ENCODE measurements around the gene EMC10. TPM values are rescaled to one million over a fixed set of nuclear protein-coding genes. Genes with fewer than 3 reads are reported as not detected.

EMC10 gene
- total RNA-seq, 1 experiment from 2014 or later = 109 TPM

GRCh38 chr19:50459067-50459456 lies 17.2 kb upstream of the EMC10 start:
- no CpG with 5 or more reads among the region's 32 CpGs for WGBS (ENCODE audit: extremely low coverage, insufficient read length, low lambda C conversion rate)
- Histone ChIP-seq H3K4me2 (ENCODE audit: insufficient read depth, insufficient read length, low read length) (no peak overlapping the region), H2AK5ac (ENCODE audit: insufficient read length, low read length) (no peak overlapping the region), H2BK20ac (ENCODE audit: low read depth, low read length, poor library complexity, severe bottlenecking) (no peak overlapping the region), H2BK12ac (ENCODE audit: insufficient read length, low read depth, low read length) (no peak overlapping the region), H4K5ac (ENCODE audit: insufficient read length, low read depth, low read length) (no peak overlapping the region), H3T11ph (ENCODE audit: low read length) (no peak overlapping the region), H3K4ac (ENCODE audit: low read depth, low read length) (no peak overlapping the region), H2BK5ac (ENCODE audit: insufficient read length, low read length) (no peak overlapping the region), H3K23me2 (ENCODE audit: insufficient read length, low read depth, low read length, poor library complexity, severe bottlenecking) (no peaks in the 10 kb centered on the region), H3K27me3 (ENCODE audit: insufficient read depth, low read length) (no peaks in the 10 kb centered on the region), H2AFZ (ENCODE audit: low read length) (no peak overlapping the region), H3K79me1 (ENCODE audit: insufficient read depth, low read depth, low read length, poor library complexity, severe bottlenecking) (no peaks in the 10 kb centered on the region), H3K27ac (ENCODE audit: insufficient read length, low read depth, low read length) (no peak overlapping the region), H3K23ac (ENCODE audit: insufficient read length, low read depth, low read length) (no peak overlapping the region), H3K56ac (ENCODE audit: insufficient read length, low read depth, low read length) (no peak overlapping the region), H2BK15ac (ENCODE audit: low read depth, low read length) (no peak overlapping the region), H3K4me1 (ENCODE audit: insufficient read depth, low read length) (no peaks in the 10 kb centered on the region), H3K9me3 (ENCODE audit: control insufficient read depth, low read depth, low read length) (no peaks in the 10 kb centered on the region), H4K20me1 (ENCODE audit: control insufficient read depth, insufficient read depth, insufficient read length) (peaks cover under 1% of the 10 kb centered on the region), H3K9ac (ENCODE audit: extremely low read depth, insufficient read length, low read length) (no peak overlapping the region), H4K8ac (replicated peaks; ENCODE audit: insufficient read length, low read depth, low read length) (no peak overlapping the region), H3K79me2 (ENCODE audit: insufficient read depth, low read length) (no peaks in the 10 kb centered on the region), H3K14ac (ENCODE audit: insufficient read depth, low read length) (no peak overlapping the region), H2BK120ac (ENCODE audit: low read depth, low read length, poor library complexity, severe bottlenecking) (no peak overlapping the region), H3K18ac (ENCODE audit: insufficient read length, low read depth, low read length) (no peak overlapping the region), H4K91ac (ENCODE audit: insufficient read length, low read depth, low read length) (no peak overlapping the region)
- no peak overlapping the region for H3K27ac Mint-ChIP-seq
- peaks cover 0 to 3% (median 2%) of the 10 kb centered on the region in 3 experiments; a peak in 2 of 7 replicates for H3K36me3 Mint-ChIP-seq (ENCODE audit: insufficient read depth in 1 of 3, low read depth in 3 of 3)
- H3K4me1 Mint-ChIP-seq = peaks cover 2 to 5% of the 10 kb centered on the region in 2 experiments
- peaks cover 15% of the 10 kb centered on the region for H3K27me3 Mint-ChIP-seq (ENCODE audit: low read depth)
- TF ChIP-seq, protein P1, sequence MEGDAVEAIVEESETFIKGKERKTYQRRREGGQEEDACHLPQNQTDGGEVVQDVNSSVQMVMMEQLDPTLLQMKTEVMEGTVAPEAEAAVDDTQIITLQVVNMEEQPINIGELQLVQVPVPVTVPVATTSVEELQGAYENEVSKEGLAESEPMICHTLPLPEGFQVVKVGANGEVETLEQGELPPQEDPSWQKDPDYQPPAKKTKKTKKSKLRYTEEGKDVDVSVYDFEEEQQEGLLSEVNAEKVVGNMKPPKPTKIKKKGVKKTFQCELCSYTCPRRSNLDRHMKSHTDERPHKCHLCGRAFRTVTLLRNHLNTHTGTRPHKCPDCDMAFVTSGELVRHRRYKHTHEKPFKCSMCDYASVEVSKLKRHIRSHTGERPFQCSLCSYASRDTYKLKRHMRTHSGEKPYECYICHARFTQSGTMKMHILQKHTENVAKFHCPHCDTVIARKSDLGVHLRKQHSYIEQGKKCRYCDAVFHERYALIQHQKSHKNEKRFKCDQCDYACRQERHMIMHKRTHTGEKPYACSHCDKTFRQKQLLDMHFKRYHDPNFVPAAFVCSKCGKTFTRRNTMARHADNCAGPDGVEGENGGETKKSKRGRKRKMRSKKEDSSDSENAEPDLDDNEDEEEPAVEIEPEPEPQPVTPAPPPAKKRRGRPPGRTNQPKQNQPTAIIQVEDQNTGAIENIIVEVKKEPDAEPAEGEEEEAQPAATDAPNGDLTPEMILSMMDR (conservative IDR thresholded peaks at IDR 0.05) = no peak
- no peak overlapping the region for H3K4me3 Mint-ChIP-seq
- DNase-seq = no peak
- no peaks in the 10 kb centered on the region; a peak in 1 of 5 replicates for H3K9me3 Mint-ChIP-seq
